DND-41 (cell line): Measurements from ENCODE around the gene DNAH5.

Source experiments
- ATAC-seq: fragments of 200-7000 bp; cut with Tn5 transposase; 3 replicates; pipeline ENCODE4 v1.9.1; 2021; ENCODE audit warnings: low read depth; ENCODE audit not compliant: insufficient read depth
- DNase-seq: peaks from one replicate; pipeline ENCODE4 v3.0.0-alpha.2; 2020
- H2AFZ ChIP-seq: 2 replicates; pipeline ENCODE4 v1.6.0; 2012; ENCODE audit warnings: low read depth, low read length
- H3K27ac ChIP-seq: 2 replicates; pipeline ENCODE4 v1.5.1; 2012; ENCODE audit warnings: low read length, inconsistent platforms
- H3K27me3 ChIP-seq: fragments of 200-600 bp; sonication (generic); 2 replicates; pipeline ENCODE4 v1.6.0; 2012; ENCODE audit warnings: low read length, mild to moderate bottlenecking, inconsistent platforms; ENCODE audit not compliant: insufficient read depth, poor library complexity
- H3K36me3 ChIP-seq: 2 replicates; pipeline ENCODE4 v1.5.1; 2012; ENCODE audit warnings: low read length, inconsistent platforms; ENCODE audit not compliant: insufficient read depth
- H3K4me1 ChIP-seq: 2 replicates; pipeline ENCODE4 v1.5.1; 2012; ENCODE audit warnings: mild to moderate bottlenecking, low read length; ENCODE audit not compliant: insufficient read depth
- H3K4me2 ChIP-seq: 2 replicates; pipeline ENCODE4 v1.6.0; 2012; ENCODE audit warnings: mild to moderate bottlenecking, moderate library complexity, low read length, inconsistent platforms; ENCODE audit not compliant: insufficient read depth
- H3K4me3 ChIP-seq, 2 experiments: fragments of 200-600 bp in 1 of 2; shearing (Covaris generic) in 1 of 2; 2 replicates each; pipeline ENCODE4 v1.5.1; 2012 to 2016; ENCODE audit warnings: inconsistent platforms in 2 of 2, low read length in 2 of 2, mild to moderate bottlenecking in 2 of 2, low read depth in 1 of 2, moderate library complexity in 1 of 2
- H3K79me2 ChIP-seq: 2 replicates; pipeline ENCODE4 v1.6.0; 2012; ENCODE audit warnings: low read length, inconsistent platforms; ENCODE audit not compliant: insufficient read depth
- H3K9ac ChIP-seq: 2 replicates; pipeline ENCODE4 v1.6.0; 2012; ENCODE audit warnings: low read depth, mild to moderate bottlenecking, inconsistent platforms, low read length, moderate library complexity
- H3K9me3 ChIP-seq: 2 replicates; pipeline ENCODE4 v1.5.1; 2012; ENCODE audit warnings: low read length, moderate library complexity, mild to moderate bottlenecking, inconsistent platforms; ENCODE audit not compliant: insufficient read depth, severe bottlenecking
- H4K20me1 ChIP-seq: 2 replicates; pipeline ENCODE4 v1.6.0; 2012; ENCODE audit warnings: low read length; ENCODE audit not compliant: insufficient read depth
- EZH2 ChIP-seq: IDR thresholded peaks from 3 replicates; pipeline ENCODE4 v1.6.1; 2012; ENCODE audit warnings: borderline replicate concordance, low read depth, mild to moderate bottlenecking, moderate library complexity, low read length, inconsistent platforms; ENCODE audit not compliant: severe bottlenecking
- TF ChIP-seq, protein P1 (sequence below): IDR thresholded peaks from 2 replicates; pipeline ENCODE4 v1.5.1; 2012; ENCODE audit warnings: borderline replicate concordance, low read length, moderate library complexity, mild to moderate bottlenecking; ENCODE audit not compliant: poor library complexity, severe bottlenecking; ENCODE audit errors: extremely low read depth

DNAH5 gene

GRCh38 chr5:13821366-13821765 lies 123.1 kb downstream of the DNAH5 start:
- no peaks in the 10 kb centered on the region for H3K36me3 ChIP-seq
- no peak overlapping the region for H2AFZ ChIP-seq
- H3K79me2 ChIP-seq: no peaks in the 10 kb centered on the region
- H3K4me2 ChIP-seq: no peak overlapping the region
- H3K27me3 ChIP-seq: no peaks in the 10 kb centered on the region
- no peaks in the 10 kb centered on the region for H4K20me1 ChIP-seq
- no peak overlapping the region for H3K27ac ChIP-seq
- DNase-seq (no peak), ATAC-seq (no peak)
- no peak overlapping the region for H3K9ac ChIP-seq
- no peaks in the 10 kb centered on the region for H3K9me3 ChIP-seq
- H3K4me3 ChIP-seq: no peak overlapping the region
- TF ChIP-seq EZH2: no peak
- TF ChIP-seq, protein P1, sequence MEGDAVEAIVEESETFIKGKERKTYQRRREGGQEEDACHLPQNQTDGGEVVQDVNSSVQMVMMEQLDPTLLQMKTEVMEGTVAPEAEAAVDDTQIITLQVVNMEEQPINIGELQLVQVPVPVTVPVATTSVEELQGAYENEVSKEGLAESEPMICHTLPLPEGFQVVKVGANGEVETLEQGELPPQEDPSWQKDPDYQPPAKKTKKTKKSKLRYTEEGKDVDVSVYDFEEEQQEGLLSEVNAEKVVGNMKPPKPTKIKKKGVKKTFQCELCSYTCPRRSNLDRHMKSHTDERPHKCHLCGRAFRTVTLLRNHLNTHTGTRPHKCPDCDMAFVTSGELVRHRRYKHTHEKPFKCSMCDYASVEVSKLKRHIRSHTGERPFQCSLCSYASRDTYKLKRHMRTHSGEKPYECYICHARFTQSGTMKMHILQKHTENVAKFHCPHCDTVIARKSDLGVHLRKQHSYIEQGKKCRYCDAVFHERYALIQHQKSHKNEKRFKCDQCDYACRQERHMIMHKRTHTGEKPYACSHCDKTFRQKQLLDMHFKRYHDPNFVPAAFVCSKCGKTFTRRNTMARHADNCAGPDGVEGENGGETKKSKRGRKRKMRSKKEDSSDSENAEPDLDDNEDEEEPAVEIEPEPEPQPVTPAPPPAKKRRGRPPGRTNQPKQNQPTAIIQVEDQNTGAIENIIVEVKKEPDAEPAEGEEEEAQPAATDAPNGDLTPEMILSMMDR: no peak
- H3K4me1 ChIP-seq: no peaks in the 10 kb centered on the region

GRCh38 chr5:13816126-13816525 lies 128.4 kb downstream of the DNAH5 start:
- Histone ChIP-seq H4K20me1 (no peaks in the 10 kb centered on the region), H3K4me3 (no peak overlapping the region), H3K9me3 (no peaks in the 10 kb centered on the region), H2AFZ (no peak overlapping the region), H3K27me3 (no peaks in the 10 kb centered on the region), H3K9ac (no peak overlapping the region), H3K36me3 (no peaks in the 10 kb centered on the region), H3K79me2 (no peaks in the 10 kb centered on the region), H3K27ac (no peak overlapping the region), H3K4me2 (no peak overlapping the region), H3K4me1 (no peaks in the 10 kb centered on the region)
- TF ChIP-seq EZH2: no peak
- TF ChIP-seq, protein P1: no peak
- DNase-seq (no peak), ATAC-seq (no peak)

DNA sequence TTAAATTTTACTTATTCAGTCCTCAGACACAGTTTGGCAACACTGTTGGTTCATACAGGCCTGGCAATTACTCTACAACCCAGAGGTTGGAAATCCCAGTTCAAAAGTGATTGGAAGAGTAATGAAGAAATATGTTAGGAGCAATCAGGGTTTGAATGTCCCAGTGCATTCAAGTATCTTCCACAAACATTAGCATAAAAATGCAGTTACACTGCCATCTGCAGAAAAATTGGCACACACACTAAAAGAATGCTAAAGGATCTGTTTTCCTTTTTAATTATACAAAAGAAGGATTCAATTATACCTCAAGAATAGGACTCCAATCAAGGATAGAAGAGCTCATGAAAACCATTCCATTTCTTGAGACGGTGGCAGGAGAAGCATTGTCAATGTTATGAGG lies 130.2 kb downstream of the DNAH5 start:
- no peaks in the 10 kb centered on the region for H3K79me2 ChIP-seq
- H3K27ac ChIP-seq: no peak overlapping the region
- no peaks in the 10 kb centered on the region for H3K9me3 ChIP-seq
- no peak overlapping the region for H3K9ac ChIP-seq
- H3K27me3 ChIP-seq: no peaks in the 10 kb centered on the region
- no peak for ATAC-seq
- H3K4me2 ChIP-seq: no peak overlapping the region
- H4K20me1 ChIP-seq: no peaks in the 10 kb centered on the region
- DNase-seq: no peak
- H3K36me3 ChIP-seq: no peaks in the 10 kb centered on the region
- TF ChIP-seq, protein P1: no peak
- TF ChIP-seq EZH2: no peak
- no peaks in the 10 kb centered on the region for H3K4me1 ChIP-seq
- H2AFZ ChIP-seq: no peak overlapping the region
- no peak overlapping the region for H3K4me3 ChIP-seq

DNA sequence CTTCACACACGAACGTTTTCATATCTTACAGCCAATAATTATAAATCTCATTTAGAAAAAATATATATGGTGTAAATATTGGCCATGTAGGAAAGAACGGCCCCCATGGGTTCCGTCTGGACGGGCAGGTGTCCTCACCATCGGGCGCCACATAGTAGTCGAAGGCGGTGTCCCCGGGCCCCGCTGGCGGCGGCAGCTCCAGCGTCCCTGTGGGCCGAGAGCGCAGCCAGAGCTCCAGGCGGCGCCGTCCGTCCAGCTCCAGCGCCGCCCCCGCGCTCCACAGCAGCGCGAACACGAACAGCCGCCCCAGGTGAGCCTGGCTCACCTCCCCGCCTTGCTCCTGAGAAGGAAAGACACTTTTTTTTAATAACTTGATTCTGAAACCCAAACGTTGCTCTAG lies 134.6 kb downstream of the DNAH5 start:
- no peak for TF ChIP-seq EZH2
- TF ChIP-seq, protein P1: no peak
- ATAC-seq: no peak
- H3K36me3 ChIP-seq: no peaks in the 10 kb centered on the region
- no peak for DNase-seq
- H4K20me1 ChIP-seq: no peaks in the 10 kb centered on the region
- H3K9me3 ChIP-seq: no peaks in the 10 kb centered on the region
- H3K9ac ChIP-seq: no peak overlapping the region
- H3K27ac ChIP-seq: no peak overlapping the region
- H3K79me2 ChIP-seq: no peaks in the 10 kb centered on the region
- no peak overlapping the region for H2AFZ ChIP-seq
- H3K27me3 ChIP-seq: no peaks in the 10 kb centered on the region
- H3K4me3 ChIP-seq: no peak overlapping the region
- H3K4me2 ChIP-seq: no peak overlapping the region
- no peaks in the 10 kb centered on the region for H3K4me1 ChIP-seq
